Right hindlimb (tissue), 1 donor: Measurements from ENCODE around the gene C16orf87.

Experiments
- DNase-seq: peaks from one replicate; pipeline ENCODE4 v3.0.0-alpha.2; 2018

Gene C16orf87

DNA sequence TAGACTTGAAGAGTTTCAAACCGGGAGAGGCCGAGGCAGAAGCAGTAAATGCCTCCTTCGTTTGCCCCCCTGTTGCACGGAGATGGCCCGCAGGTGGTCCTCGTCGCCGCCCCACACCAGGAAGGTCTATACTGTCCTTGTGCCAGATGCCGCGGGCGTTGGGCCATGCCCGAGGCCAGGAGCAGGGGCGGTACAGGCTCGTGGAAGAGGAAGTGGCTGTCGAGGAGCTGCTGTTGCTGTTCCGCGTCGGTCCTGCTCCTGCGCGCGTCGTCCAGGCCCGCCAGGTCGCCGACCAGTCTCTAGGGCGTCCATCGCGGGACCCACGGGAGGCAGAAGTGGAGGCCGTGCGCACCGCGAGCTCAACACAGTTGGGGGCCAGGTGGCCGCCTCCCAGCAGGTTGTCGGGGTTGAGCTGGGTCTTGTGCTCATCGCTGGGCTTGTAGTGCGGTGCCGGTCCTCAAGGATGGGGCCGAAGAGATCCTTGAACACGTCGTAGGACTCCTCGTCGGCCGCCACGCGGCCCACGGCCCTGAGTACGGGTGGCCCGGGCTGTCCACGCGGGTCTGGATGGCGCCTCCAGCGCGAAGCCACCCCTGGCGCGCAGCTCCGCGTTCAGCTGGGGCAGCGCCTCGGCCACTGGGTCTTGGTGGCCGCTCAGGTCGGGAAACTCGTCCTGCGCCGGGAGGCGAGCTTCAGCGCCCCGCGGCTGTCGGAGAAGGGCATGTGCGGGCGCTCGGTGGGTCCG, 13.1 kb upstream of the C16orf87 start:
- DNase-seq, result no peak

DNA sequence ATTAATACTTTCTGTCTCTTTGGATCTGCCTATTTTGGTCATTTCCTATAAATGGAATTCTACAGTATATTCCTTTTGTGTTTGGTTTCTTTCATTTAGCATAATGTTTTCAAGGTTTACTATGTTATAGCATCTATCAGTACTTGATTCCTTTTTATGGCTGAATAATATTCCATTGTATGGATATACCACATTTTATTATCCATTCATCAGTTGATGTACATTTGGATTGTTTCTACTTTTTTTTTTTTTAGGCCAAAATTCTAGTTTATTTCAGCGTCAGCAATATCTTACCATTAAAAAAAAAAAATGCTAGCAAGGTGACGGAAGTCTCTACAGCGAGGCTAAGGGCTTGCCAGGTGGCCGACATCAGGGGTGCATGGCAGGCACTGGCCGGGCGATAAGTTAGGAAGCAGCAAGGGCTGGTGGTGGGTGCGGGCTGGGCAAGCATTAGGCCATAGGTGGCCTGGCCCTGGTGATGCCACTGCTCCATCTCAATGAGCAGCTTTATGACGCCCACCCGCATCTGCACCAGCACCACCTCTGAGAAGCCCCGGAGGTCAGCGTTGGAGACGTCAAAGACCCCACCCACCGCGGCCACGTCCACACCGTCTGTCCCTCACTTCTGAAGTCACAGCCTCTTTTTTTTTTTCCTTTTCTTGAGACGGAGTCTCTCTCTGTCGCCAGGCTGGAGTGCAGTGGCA, 11.4 kb upstream of the C16orf87 start:
- no peak for DNase-seq

DNA sequence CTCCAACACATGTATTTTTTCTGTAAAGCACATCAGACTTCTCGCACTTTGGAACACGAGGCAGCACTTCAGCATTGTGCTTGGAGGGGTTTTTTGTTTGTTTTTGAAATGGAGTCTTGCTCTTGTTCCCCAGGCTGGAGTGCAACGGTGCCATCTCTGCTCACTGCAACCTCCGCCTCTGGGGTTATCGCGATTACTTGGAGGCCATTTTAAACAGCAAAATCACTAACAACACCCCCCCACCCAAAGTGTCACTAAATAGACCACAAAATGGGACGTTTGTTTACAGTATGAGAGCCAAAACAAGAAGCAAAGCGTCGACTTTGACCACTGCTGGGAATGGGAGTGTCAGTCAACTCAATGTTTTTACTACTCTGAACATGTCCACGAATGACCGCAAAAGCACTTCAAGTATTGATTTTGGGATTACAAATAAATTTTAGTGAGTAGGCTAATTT, 9.0 kb upstream of the C16orf87 start:
- no peak for DNase-seq

DNA sequence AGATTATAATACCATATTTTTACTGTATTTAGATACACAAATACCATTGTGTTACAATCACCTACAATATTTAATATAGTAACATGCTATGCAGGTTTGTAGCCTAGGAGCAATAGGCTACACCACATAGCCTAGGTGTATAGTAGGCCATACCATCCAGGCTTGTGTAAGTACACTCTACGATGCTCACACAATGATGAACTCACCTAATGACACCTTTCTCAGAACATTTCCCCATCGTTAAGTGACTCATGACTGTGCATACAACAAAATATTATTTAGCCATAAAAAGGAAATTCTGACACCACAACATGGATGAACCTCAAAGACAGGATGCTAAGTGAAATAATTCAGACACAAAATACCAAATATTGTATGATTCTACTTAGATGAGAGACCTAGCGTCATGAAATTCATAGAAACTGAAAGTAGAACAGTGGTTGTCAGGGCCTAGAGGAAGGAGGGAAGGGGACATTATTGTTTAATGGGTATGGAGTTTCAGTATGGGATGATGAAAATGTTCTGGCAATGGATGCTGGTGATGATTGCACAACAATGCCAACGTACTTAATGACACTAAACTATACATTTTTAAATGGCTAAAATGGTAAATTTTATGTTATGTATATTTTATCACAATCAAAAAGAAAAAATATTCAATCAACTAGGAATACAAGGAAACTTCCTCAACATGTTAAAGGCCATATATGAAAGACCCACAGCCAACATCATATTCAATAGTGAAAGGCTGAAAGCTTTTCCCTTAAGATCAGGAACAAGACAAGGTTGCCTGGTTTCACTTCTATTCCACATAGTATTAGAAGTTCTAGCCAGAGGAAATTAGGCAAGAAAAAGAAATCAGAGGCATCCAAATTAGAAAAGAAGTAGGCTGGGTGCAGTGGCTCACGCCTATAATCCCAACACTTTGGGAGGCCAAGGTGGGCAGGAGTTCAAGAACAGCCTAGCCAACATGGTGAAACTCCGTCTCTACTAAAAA, 5.9 kb upstream of the C16orf87 start:
- no peak for DNase-seq

DNA sequence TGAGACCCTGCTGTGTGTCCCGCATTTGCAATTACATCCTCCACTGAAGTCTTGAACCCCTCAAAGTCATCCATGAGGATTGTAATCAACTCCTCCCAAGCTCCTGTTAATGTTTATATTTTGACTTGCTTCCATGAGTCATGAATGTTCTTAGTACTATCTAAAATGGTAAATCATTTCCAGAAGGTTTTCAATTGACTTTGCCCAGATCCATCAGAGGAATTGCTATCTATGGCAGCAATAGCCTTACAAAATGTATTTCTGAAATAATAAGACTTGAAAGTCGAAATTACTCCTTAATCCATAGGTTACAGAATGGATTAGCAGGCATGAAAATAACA, 2.5 kb upstream of the C16orf87 start:
- no peak for DNase-seq

DNA sequence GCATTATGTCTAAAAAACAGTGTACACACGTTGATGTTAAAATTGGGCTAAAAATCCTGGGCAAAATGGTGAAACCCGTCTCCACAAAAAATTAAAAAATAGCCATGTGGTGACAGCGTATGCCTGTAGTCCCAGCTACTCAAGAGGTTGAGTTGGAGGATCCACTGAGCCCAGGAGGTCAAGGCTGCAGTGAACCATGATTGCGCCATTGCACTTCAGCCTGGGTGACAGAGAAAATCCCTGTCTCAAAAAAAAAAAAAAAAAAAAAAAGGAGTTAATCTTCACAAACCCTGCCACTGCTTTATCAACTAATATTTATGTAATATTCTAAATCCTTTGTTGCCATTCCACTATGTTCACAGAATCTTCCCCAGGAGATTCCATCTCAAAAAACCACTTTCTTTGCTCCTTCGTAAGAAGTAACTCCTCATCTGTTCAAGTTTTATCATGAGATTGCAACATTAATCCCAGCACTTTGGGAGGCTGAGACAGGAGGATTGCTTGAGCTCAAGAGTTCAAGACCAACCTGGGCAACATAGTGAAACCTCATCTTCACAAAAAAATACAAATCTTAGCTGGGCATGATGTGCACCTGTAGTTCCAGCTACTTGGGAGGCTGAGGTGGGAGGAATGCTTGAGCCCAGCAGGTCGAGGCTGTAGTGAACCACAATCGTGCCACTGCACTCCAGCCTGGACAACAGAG, 1.9 kb upstream of the C16orf87 start:
- no peak for DNase-seq

DNA sequence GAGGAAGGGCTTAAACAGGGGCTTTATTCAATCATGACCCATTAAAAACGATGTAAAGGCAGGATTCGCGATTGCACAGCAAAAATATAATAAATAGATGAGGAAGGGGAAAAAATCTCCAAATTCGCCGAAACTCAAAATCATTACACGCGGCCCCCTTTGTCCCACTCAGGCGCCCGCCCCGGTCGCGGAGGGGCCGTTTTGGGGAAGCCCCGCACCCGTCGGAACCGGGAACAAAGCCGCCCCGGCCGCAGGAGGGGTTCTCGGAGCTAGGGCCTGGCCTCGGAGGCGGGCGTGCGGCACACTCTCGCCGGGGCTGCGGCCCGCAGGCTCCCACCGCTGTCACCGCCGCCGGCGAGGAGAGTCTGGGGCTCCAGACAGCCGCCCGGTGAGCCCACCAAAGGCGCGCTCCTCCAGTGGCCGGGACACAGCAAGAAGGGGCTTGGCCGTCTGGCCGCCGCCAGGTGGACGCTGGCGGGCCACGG, 521 bp downstream of the C16orf87 start:
- DNase-seq, result peak; percentile 69

DNA sequence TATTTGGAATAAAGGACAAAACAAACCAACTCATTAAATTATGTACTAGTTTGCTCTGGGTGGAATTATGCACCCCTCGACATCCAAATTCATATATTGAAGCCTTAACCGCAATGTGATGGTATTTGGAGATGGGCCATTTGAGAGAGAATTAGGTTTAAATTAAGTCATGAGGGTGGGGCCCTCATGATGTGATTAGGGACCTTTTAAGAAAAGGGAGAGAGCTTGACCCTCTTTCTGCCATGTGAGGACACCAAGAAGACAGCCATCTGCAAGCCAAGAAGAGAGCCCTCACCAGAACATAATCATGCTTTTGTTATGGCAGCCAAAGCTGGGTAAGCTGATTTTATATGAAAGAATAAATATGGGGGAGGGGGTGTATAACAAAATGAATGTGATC, 2.0 kb downstream of the C16orf87 start:
- DNase-seq, result no peak

DNA sequence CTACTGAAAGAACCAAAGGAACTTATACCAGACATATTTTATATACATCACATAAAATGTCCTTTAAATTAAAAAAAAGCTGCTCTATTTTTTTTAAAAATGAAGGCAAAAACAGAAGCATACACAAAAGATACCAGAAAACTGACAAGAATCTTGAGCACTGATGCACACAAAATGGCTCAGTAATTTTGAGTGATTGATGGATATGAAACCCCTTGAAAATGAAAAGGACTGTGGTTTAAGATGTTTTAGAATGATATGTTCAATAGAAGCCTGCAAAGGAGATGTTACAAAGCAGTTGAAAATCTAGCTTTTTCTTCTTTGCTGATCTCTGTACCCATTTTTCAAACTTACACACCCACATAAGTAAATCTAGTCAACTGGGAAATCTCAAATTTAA, 2.7 kb downstream of the C16orf87 start:
- no peak for DNase-seq

DNA sequence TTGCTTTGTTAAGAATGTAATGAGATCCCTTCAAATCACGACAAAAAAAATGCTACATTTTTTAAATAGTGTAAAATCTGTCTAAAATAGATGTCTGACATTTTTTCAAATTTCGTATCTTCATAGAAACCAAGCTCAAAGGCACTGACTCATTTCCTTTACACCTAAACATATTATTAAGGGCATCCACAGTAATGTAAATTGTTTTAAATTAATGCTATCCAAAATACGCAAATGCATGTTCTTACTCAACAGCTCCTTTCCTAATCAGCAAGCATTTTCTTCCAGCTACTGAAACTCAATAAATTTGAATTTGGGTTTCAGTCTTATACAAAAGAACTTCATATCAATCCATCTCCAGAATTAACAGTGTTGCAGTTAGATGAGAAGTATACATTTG, 4.3 kb downstream of the C16orf87 start:
- DNase-seq, result no peak

DNA sequence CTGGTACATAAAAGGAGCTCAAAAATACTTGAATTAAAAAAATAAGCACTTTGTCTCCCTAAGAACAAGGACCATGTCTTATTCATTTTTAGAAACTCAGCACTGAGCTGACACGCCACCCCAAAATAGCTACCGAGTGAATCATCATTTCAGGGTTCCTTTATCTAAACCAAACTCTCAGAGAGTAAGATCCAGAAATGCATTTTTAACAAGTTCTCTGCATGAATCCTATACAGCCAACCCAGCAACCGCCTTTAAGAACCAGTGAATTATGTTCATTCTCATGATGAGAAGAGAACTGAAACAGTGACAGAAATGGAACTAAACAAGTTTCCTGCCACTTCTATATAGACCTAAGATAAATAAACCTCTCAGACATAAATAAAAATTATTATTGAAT, 8.7 kb downstream of the C16orf87 start:
- no peak for DNase-seq

DNA sequence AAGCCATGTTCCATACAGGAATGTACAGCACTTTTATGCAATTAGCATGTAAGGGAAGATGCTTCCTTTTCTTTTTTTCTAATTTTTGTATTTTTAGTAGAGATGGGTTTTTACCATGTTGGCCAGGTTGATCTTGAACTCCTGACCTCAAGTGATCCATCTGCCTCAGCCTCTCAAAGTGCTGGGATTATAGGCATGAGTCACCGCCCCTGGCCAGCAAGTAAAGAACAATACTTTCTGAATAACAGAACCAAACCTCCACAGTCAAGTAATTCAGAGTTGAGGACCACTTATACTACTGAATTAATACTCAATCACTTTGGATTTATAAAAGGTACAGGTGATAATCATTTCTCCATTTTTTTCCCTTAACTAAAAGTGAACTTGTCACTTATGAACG, 13.0 kb downstream of the C16orf87 start:
- DNase-seq, result no peak

DNA sequence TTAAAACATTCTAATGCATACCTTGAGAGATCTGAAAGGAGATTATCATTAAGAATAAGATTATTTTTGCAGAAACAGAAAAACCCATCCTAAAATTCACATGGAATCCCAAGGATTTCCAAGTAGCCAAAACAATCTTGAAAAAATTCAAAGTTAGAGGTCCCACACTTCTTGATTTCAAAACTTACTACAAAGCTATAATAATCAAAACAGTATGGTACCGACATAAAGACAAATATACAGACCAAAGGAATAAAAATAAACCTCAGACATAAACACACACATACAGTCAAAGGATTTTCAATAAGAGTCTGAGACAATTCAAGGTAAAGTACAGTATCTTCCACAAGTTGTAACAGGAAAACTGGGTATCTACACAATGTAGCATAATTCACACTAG, 16.2 kb downstream of the C16orf87 start:
- no peak for DNase-seq

DNA sequence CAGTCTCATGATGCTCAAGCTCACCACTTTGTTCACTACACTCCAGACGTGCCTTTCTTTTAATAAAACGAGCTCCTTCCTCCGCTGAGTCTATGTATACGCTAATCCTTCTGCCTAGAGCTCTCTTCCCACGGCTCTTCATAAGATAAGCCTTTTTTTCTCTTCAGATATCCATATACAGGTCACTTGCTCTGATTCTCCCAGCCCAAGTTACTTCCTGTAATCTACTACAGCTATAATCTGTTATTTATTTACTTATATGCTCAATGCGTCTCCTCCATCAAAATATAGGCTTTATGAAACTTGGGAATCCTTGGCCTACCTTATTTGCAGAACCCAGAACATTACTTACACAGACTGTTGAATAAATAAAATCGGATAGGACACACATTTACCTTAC, 17.4 kb downstream of the C16orf87 start:
- DNase-seq, result no peak

DNA sequence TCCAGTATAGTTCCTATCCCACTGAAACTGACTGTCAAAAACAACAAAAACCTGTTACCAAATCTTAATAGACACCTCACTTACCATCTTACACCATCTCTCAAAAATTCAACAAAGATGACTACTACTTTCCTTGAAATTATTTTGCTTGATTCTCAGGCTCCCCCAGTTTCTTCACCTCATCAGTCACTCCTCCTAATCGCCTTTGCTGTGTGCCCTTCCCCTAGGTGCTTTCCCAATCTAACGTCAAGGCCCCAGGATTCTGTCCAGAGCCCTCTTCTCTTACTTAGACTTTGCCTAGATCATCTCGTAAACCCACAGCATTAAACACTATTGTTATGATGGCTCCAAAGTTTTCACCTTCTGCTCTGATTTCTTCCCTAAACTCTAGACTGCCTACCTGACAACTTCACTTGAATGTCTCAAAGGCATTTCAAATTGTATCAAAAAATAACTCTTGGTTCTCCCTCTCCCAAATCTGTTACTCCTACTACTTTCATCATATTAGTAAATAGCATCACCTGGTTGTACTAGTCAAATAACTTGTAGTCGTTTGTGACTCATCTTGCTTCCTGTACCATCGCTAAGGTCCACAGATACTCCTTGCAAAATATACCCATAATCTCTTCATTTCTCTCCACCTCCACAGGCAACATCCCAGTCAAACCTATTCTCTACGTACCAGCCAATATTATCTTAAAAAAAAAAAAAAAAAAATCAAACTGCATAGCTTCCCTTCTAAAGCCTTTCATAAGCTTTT, 18.0 kb downstream of the C16orf87 start:
- DNase-seq, result no peak

DNA sequence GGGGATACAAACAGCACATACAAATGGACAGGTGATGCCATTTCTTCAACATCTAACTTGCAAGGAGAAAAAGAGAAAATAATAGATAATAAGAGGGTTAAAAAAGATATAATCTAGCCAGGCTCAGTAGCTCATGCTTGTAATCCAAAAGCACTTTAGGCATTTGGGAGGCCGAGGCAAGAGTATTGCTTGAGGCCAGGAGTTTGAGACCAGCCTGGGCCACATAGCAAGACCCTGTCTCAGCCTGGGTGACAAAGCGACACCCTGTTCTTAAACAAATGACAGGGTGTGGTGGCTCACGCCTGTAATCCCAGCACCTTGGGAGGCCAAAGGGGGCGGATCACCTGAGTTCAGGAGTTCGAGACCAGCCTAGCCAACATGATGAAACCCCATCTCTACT, 19.3 kb downstream of the C16orf87 start:
- no peak for DNase-seq

DNA sequence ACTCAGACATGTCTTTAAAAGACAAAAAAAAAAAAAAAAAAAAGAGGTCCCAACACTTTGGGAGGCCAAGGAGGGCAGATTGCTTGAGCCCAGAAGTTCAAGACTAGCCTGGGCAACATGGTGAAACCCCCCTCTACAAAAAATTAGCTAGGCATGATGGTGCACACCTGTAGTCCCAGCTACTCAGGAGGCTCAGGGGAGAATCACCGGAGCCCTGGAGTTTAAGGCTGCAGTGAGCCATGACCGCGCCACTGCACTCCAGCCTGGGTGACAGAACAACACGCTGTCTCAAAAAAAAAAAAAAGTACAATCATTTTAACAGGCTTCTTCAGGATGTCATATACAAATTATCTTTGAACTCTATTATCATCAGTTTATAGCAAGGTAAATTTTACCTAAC, 22.0 kb downstream of the C16orf87 start:
- no peak for DNase-seq

DNA sequence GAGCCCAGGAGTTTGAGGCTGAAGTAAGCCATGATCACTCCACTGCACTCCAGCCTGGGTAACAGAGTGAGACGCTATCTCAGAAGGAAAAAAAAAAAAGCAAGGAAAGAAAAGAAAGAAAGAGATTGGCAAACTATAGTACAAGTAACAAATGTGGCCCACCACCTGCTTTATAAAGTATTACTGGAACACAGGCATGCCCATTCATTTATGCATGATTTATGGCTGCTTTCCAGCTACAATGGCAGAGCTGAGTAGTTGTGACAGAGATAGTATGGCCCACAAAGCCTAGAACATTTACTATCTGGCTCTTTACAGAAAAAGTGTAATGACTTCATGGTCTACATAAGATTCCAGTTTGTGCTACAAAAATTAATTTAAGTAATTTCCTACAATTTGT, 23.6 kb downstream of the C16orf87 start:
- no peak for DNase-seq

DNA sequence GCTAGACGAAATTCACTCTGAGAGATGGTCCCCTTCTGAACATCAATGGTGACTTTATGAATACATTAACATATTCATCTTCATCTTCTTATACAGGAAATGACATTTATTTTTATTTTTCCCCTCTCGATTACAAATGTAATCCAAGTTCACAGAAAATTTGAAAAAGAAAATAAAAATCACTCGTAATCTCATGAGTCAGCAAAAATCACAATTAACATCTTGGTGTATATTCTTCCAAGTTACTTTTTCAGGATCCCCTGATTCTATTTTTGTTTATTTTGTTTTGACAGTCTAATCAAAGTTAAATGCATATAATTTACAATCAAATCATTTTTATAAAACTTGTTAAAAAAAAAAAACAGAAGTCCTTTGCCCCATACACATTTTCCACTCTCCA, 27.6 kb downstream of the C16orf87 start:
- DNase-seq, result no peak

DNA sequence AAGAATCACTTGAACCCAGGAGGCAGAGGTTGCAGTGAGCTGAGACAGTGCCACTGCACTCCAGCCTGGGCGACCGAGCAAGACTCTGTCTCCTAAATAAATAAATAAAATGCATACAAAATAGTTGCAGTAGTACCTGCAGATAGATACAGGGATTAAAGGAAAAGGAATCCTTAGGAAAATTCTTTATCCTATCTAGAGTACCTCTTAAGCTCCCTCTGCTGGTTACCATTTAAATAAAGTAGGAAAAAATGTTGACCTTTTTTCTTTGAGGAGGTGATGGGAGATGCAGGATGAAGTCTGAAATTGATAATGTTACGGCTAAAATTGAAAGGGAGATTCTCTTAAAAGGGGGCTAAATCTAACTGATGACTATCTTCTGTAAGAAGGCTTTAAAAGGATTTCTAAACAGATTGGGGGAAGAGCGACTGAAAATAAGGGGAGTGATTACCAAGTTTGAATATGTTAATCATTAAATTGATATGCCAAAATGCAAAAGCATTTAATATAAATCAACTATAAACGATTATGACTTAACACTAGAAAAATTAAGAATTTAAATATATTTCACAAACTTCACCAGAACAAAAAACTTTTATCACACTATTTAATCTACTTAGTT, 29.4 kb downstream of the C16orf87 start:
- DNase-seq, result no peak

DNA sequence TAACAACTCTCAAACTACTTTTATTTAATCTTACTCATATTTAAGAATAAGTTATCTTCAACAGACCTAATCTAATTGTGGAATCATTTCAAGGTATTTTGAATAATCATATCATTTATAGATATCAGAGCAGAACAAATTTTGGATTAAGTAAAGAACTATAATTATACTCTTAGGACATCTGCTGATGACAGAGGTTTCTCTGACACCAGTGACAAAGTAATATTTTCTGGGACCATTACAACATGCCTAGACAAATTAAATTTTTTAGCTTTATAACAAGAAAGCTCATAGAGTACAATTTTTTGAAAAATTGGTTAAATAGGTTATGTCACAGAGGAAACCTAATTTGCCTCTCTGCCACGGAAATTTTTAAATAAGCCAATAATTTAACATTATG, 30.5 kb downstream of the C16orf87 start:
- DNase-seq, result no peak
